PC-3 (cell line): ENCODE data around the gene GIPC2.

ENCODE experiments used
- CTCF ChIP-seq: fragments of 300-600 bp; sonication (generic); conservative IDR thresholded peaks from 2 replicates; pipeline ENCODE4 v1.5.1; 2017; ENCODE audit warnings: antibody characterized with exemption, low read depth, mild to moderate bottlenecking, low read length
- EZH2 ChIP-seq: fragments of 300-600 bp; sonication (generic); IDR thresholded peaks from one replicate; pipeline ENCODE4 v1.6.1; 2017; ENCODE audit warnings: antibody characterized with exemption, mild to moderate bottlenecking, low read length; ENCODE audit not compliant: unreplicated experiment
- EZH2phosphoT487 ChIP-seq: fragments of 300-600 bp; sonication (generic); IDR thresholded peaks from 2 replicates; pipeline ENCODE4 v1.6.1; 2018; ENCODE audit warnings: mild to moderate bottlenecking, antibody characterized with exemption, low read length, borderline replicate concordance

- no peak for TF ChIP-seq CTCF
- no peak for TF ChIP-seq EZH2
- TF ChIP-seq EZH2phosphoT487 = no peak
Observed at GRCh38 chr1:78136680-78137079, 90.9 kb downstream of the GIPC2 start.
